Activated CD4-positive, alpha-beta T cell treated with anti-CD3 and anti-CD28 coated beads, Interleukin-2, amount 10 ng/mL, durations not matched to agents 7 days and 5 days (primary cell): ENCODE measurements around the gene JAM3. TPM values are rescaled to one million over a fixed set of nuclear protein-coding genes. Genes with fewer than 3 reads are reported as not detected.

ENCODE experiments used
- CTCF ChIA-PET: fragments of 350-600 bp; sonication (Branson Sonifier 250); formaldehyde crosslinking; loops from one replicate; lab custom pipeline; 2021; ENCODE audit warnings: antibody characterized with exemption; lab: Charles Lee
- POLR2A ChIA-PET: fragments of 350-600 bp; sonication (Branson Sonifier 250); formaldehyde crosslinking; loops from one replicate; lab custom pipeline; 2021; ENCODE audit warnings: antibody characterized with exemption; lab: Charles Lee
- DNase-seq: peaks from one replicate; pipeline ENCODE4 v3.0.0-alpha.2; 2020
- H3K27ac Mint-ChIP-seq: one replicate; pipeline ENCODE4 v1.8.0; 2021; ENCODE audit warnings: mild to moderate bottlenecking, moderate library complexity, mixed read lengths
- H3K27me3 Mint-ChIP-seq: one replicate; pipeline ENCODE4 v1.8.0; 2021; ENCODE audit warnings: mixed read lengths
- H3K36me3 Mint-ChIP-seq: one replicate; pipeline ENCODE4 v1.8.0; 2021; ENCODE audit warnings: low read depth, mixed read lengths
- H3K4me1 Mint-ChIP-seq: one replicate; pipeline ENCODE4 v1.8.0; 2021; ENCODE audit warnings: mixed read lengths
- H3K4me3 Mint-ChIP-seq: one replicate; pipeline ENCODE4 v1.8.0; 2021; ENCODE audit warnings: mild to moderate bottlenecking, moderate library complexity, mixed read lengths
- H3K9me3 Mint-ChIP-seq: one replicate; pipeline ENCODE4 v1.8.0; 2021; ENCODE audit warnings: mixed read lengths
- total RNA-seq, 2 experiments: library from RNA; stranded (reverse); gene quantifications; one replicate each; pipeline ENCODE4 v1.2.3, GENCODE V29; 2021

Gene JAM3
- total RNA-seq, 2 experiments from 2014 or later: 4.8 to 5.0 TPM

DNA sequence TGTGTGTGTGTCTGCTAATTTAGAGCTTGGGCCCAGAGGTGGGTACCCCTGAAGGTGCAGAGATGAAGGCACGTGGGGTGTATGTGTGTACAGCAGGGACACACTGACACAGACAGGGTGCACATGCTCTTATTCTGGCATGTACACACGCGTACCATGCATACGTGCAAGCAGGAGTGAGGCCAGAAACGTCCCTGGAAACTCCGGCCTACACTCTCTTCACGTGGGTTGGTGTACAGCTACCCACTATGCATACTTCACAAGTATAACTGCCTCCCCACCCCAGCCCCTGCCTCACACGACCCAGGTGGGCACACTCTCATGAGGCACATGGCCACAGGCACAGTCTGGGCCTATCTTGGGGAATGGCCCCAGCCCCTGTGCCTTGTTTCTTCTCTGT is 27.5 kb upstream of the JAM3 start:
- Mint-ChIP-seq H3K9me3 (no peaks in the 10 kb centered on the region), H3K27me3 (no peaks in the 10 kb centered on the region), H3K27ac (peak overlapping the region; percentile 12), H3K4me1 (peaks cover 17% of the 10 kb centered on the region), H3K4me3 (no peak overlapping the region), H3K36me3 (no peaks in the 10 kb centered on the region)
- ChIA-PET POLR2A (interaction anchor here (0.6 kb wide), 1 partner anchor 56 kb away, joined by 3 read pairs; no protein-coding TSS in a partner anchor), CTCF (interaction anchor here (0.6 to 4.0 kb wide), 6 partner anchors 9 to 114 kb away, joined by 4 to 27 read pairs (median 6); no protein-coding TSS in a partner anchor)
- DNase-seq: no peak

DNA sequence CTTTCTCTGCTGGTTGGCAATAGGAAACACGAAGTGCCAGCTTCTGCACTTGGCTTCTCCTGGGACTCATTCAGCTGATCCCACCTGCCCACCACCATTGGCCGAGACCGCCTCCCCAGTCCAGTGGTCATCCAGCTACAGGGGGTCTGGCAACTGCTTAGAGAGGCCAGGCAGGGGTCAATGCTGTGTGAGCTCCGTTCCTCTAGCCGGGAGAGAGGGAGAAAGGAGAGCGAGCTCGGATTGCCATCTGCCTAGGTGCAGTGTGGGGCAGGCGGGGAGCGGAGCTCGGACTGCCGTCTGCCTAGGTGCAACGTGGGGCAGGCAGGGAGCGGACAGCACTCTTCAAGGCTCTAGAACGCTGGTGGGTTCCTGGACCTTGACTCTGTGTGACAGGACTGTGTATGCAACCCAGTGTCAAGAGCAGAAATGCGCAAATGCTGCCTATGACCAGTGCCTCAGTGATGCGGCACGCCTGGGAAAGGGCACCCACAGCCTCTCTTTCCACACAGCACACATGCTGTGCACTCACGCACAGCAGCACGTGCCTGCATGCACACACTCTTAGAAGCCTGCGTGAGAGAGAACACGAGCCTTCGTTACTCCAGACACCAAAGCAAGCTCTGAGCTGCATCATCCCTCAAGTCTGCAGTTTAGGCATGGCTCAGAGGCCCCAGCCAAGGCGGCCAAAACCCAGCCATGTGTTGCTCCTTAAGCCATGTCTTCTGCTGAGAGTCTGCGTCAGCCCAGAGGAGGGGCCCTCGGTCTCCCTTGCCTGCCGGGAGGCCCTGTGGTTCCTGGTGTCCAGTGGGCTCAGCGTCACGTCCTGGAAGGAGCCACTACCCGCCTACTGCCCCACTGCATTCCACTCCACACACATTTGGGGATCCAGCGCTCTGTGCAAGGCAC is 26.8 kb upstream of the JAM3 start:
- DNase-seq: no peak
- Mint-ChIP-seq H3K4me1 (peaks cover 13% of the 10 kb centered on the region), H3K9me3 (no peaks in the 10 kb centered on the region), H3K4me3 (no peak overlapping the region), H3K36me3 (no peaks in the 10 kb centered on the region), H3K27ac (peak overlapping the region; percentile 12), H3K27me3 (no peaks in the 10 kb centered on the region)
- ChIA-PET CTCF (interaction anchor here (1.7 to 4.0 kb wide), 4 partner anchors 9 to 30 kb away, joined by 5 to 27 read pairs (median 12); no protein-coding TSS in a partner anchor), POLR2A (interaction anchor here (0.6 kb wide), 1 partner anchor 56 kb away, joined by 3 read pairs; no protein-coding TSS in a partner anchor)

DNA sequence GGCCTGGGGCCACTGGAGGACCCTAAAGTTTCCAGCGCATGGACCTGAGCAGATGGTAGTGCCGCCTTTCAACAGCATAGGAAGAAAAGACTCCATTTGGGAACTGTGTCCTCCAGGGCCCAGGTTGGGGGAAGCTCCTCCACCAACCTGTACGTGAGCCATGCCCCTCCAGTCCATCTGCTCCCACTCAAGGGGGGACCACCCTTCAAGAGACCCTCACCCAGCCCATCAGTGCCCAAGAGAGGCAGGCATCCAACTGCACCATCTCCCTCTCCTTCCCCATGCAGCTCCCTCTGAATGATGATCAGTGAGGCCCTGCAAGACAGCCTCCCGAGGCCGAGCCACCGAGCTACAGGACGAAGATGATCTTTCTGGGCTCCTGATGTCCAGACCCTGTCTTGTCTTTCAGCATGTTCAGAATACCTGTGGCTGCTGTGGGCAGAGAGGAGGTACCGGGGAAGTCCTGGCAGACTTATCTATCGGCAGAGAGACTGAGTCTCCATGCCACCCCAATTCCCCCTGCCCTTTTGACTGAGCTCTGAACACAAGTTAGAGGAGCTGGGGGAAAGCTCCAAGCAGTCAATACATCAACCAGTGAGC is 25.0 kb upstream of the JAM3 start:
- DNase-seq: no peak
- Mint-ChIP-seq H3K27me3 (peaks cover 4% of the 10 kb centered on the region), H3K4me1 (peaks cover 3% of the 10 kb centered on the region), H3K27ac (no peak overlapping the region), H3K36me3 (no peaks in the 10 kb centered on the region), H3K9me3 (no peaks in the 10 kb centered on the region), H3K4me3 (no peak overlapping the region)
- ChIA-PET CTCF (interaction anchor here (0.6 to 3.8 kb wide), 5 partner anchors 10 to 361 kb away, joined by 3 to 13 read pairs (median 3); no protein-coding TSS in a partner anchor), POLR2A (interaction anchor here (1.0 kb wide), 1 partner anchor 8 kb away, joined by 3 read pairs; no protein-coding TSS in a partner anchor)

DNA sequence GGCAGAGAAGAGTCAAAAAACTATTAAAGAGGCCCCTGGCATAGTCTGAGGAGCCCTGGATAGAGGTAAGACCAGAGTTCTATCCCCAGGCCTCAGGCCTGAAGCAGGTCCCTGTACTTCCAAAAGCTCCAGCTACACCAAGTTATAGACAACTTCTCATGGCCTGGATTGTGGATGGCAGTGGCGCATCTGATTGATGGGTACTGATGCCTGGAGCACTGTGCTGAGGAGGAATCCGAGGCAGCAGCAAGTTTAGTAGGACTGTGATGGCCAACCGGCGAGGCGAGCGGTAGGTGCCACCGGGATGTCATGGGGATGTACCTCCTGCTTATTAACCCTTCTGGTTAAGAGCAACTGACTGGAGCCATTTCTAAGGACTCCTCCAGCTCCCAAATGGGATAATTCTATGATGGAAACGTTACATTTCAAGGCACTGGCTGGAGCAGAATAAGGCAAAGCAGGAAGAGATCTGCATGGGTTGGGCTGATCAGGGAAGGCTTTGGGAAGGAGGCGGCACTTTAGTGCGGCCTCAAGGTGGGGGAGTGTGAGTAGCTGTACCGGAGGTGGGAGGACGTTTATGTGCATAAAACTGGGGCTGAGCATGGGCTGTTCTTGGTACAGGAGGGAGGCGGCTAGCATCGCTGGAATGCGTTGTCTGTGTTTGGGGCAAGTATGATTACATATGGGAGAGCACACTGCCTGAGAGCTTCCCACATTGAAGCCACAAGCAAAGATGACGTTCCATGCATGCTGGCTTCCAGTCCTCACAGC is 24.2 kb upstream of the JAM3 start:
- Mint-ChIP-seq H3K4me1 (peaks cover 8% of the 10 kb centered on the region), H3K27ac (no peak overlapping the region), H3K4me3 (no peak overlapping the region), H3K36me3 (no peaks in the 10 kb centered on the region), H3K27me3 (peaks cover 11% of the 10 kb centered on the region), H3K9me3 (no peaks in the 10 kb centered on the region)
- CTCF ChIA-PET: interaction anchor here (0.8 to 3.8 kb wide), 7 partner anchors 9 to 117 kb away, joined by 3 to 13 read pairs (median 4); no protein-coding TSS in a partner anchor
- POLR2A ChIA-PET: interaction anchor here (1.0 kb wide), 1 partner anchor 8 kb away, joined by 3 read pairs; no protein-coding TSS in a partner anchor
- no peak for DNase-seq

DNA sequence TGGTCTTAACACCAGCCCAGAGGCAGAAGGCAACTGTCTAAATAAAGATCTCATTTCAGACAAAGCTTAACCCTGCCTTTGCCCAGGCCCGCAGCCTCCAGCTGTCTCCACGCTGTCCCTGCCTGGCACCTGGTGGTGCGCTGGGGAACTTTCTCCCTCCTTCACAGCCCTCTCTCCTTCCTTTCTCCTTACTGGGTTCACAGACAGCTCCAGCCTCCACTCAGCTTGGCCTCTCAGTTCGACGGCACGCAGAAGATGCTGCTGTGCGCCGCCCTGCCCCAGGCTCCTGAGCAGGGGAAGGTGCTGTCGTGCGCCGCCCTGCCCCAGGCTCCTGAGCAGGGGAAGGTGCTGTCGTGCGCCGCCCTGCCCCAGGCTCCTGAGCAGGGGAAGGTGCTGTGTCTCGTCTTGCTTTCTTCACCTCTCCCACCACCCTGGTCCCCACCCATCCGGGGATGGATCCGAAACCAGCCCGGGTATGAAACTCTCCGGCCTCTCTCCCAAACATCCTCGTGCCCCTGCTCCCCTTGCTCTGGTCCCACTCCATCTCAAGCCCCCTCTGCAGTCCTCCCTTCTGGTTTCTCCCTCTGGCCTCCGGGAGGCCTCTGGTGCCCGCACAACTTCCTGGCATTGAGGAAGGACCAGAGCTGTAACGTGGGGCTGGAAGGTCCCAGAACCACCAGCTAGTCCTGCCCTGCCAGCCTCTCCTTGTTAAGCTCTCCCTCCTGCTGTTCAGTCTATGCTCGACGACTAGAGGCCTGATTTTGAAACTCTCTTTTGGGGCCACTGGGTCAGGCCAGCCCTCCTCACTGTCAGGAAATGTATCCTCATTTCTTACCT is 22.9 kb upstream of the JAM3 start:
- POLR2A ChIA-PET: no interaction called here
- DNase-seq: peak; percentile 49
- peaks cover 14% of the 10 kb centered on the region for H3K4me1 Mint-ChIP-seq
- H3K27ac Mint-ChIP-seq: no peak overlapping the region
- no peaks in the 10 kb centered on the region for H3K36me3 Mint-ChIP-seq
- no peak overlapping the region for H3K4me3 Mint-ChIP-seq
- CTCF ChIA-PET: interaction anchor here (1.1 to 3.8 kb wide), 8 partner anchors 8 to 118 kb away, joined by 3 to 13 read pairs (median 6); no protein-coding TSS in a partner anchor
- peaks cover 17% of the 10 kb centered on the region for H3K27me3 Mint-ChIP-seq
- no peaks in the 10 kb centered on the region for H3K9me3 Mint-ChIP-seq

DNA sequence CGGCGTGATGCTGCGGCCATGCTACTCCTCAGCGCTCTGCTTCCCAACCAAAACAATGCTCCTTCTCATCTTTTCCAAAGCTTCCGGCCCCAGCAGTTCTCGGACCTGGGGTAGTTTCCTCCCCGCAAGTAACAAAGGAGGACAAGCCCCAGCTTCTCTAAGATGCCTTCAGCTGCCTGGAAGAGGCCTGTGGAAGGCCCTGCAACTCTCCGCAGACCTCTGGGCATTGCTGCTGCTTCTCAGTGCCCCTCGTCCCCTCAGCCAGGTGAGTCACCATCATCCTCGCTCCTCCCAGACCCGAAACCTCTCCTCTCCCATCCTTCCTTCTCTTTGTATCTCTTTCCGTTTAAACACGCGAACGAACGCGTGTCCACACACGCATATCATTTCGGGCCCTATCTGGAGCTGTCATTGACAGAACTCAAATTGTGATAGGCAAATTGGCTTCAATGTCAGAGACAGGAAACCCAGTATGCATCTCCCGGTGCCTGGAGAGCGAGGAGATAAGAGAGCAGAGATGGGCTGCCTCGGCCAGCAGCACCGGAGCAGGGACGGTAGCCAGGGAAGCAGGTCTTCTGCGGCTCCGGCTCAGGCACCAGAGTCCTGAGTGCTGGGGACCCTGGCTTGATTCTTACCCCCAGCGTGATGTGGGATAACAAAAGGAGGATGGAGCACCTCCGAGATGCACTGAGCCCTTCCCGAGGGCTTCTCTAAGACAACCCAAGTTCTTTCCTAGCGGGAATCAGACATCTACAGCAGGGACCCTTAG is 22.0 kb upstream of the JAM3 start:
- H3K36me3 Mint-ChIP-seq: no peaks in the 10 kb centered on the region
- ChIA-PET CTCF (interaction anchor here (1.4 to 3.8 kb wide), 5 partner anchors 9 to 119 kb away, joined by 4 to 13 read pairs (median 8); no protein-coding TSS in a partner anchor), POLR2A (no interaction called here)
- H3K27ac Mint-ChIP-seq: peak overlapping the region; percentile 15
- peaks cover 17% of the 10 kb centered on the region for H3K27me3 Mint-ChIP-seq
- H3K9me3 Mint-ChIP-seq: no peaks in the 10 kb centered on the region
- DNase-seq: no peak
- H3K4me3 Mint-ChIP-seq: no peak overlapping the region
- H3K4me1 Mint-ChIP-seq: peaks cover 14% of the 10 kb centered on the region

DNA sequence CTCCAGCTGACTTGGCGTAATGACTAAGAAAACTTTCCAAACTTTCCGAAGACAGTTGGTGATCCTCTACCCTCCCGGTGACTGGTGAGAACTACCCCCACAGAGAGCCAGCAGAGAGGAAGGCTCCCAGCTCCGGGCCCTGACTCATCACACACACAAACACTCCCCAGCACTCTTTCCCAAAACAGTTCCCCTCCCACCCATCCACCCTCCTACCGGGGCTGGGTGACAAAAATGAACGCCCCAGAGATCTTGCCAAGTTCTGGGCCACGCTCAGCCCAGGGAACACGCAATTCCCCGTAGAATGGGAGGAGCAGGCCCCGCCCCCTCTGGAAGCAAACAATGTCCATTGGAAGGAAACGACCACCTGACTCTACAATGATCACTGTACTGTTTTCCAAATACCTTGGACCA is 21.3 kb upstream of the JAM3 start:
- Mint-ChIP-seq H3K4me1 (peaks cover 14% of the 10 kb centered on the region), H3K9me3 (no peaks in the 10 kb centered on the region), H3K27me3 (peaks cover 17% of the 10 kb centered on the region), H3K36me3 (no peaks in the 10 kb centered on the region), H3K4me3 (no peak overlapping the region), H3K27ac (no peak overlapping the region)
- CTCF ChIA-PET: interaction anchor here (1.4 to 2.7 kb wide), 2 partner anchors 10 to 15 kb away, joined by 4 to 9 read pairs; no protein-coding TSS in a partner anchor
- no peak for DNase-seq
- POLR2A ChIA-PET: no interaction called here

DNA sequence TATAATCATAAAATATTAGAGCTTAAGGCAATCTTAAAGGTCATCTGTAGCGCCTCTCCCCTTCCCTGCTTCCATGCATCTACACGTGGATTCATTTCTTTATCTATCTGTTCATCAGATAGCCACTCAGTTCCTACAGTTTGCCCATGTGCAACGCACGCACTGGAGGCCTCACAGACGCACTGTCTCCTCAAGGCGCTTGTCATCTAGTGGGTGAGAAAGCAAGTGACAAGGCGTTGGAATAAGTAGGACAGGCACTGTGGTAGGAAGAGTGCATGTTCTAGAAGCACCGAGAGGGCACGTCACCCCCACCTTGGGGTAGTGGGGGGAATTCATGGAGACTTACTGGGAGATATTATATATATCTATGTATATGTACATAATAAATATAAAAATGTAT is 20.8 kb upstream of the JAM3 start:
- H3K9me3 Mint-ChIP-seq: no peaks in the 10 kb centered on the region
- peaks cover 14% of the 10 kb centered on the region for H3K4me1 Mint-ChIP-seq
- H3K27me3 Mint-ChIP-seq: peaks cover 17% of the 10 kb centered on the region
- no peak overlapping the region for H3K27ac Mint-ChIP-seq
- DNase-seq: no peak
- H3K36me3 Mint-ChIP-seq: no peaks in the 10 kb centered on the region
- CTCF ChIA-PET: interaction anchor here (1.4 to 2.7 kb wide), 2 partner anchors 10 to 15 kb away, joined by 4 to 9 read pairs; no protein-coding TSS in a partner anchor
- no peak overlapping the region for H3K4me3 Mint-ChIP-seq
- POLR2A ChIA-PET: no interaction called here

DNA sequence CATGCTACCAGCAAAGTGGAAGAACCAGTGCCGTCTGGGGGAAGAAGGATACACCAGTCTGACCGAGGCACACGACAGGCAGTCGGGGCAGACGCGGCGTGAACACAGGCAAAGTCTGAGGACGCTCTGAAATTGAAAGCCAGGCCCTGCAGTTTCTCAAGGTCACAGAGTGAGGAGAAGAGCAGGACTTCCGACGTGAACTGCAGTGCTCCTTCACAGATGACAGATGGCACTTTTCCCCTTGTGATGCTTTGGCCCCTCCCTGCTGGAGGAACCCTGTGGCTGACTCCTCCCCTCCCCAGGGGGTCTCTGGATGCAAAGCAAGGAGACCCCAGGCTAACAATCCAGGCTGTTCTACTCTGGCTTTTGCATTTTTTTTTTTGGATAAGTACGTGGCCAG is 19.6 kb upstream of the JAM3 start:
- no peaks in the 10 kb centered on the region for H3K9me3 Mint-ChIP-seq
- POLR2A ChIA-PET: no interaction called here
- DNase-seq: no peak

DNA sequence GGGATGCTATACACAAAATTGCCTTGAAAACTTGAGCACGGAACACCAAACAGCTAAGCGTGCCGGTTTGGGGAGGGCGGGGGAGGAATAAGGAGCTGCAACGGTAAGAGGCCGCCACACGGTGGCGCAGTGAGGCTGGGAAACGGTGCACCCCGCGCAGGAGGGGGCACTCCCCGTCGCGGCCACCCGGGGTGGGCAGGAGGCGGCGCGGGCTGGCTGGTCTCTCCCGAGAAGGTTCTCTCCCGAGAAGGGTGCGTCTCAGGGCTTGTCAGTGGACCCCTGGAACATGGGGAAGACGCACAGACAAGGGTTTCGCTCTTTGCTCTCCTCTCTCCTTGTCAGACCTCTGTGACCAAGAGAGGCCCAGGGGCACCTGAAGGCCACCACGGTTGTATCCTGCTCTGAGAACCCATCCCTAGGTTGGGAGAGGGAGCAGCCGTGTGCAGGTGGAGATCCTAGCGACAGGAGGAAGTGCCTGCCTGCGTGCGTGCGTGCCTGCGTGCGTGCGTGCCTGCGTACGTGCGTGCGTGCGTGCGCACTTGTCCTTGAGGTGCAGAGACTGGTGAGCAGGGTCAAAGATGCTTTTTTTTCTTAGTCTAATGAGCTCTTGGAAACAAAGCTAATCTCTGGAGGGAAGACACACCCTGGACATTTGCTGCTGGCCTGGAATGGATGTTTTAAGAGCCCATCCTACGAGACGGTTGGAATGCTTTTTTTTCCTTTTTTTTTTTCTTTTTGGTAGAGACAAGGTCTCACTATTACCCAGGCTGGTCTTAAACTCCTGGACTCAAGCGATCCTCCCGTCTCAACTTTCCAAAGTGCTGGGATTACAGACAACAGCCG is 18.1 kb upstream of the JAM3 start:
- DNase-seq: peak; percentile 77
- peaks cover 22% of the 10 kb centered on the region for H3K27me3 Mint-ChIP-seq
- no peak overlapping the region for H3K27ac Mint-ChIP-seq
- no peak overlapping the region for H3K4me3 Mint-ChIP-seq
- CTCF ChIA-PET: interaction anchor here (0.5 to 2.3 kb wide), 15 partner anchors 10 to 220 kb away, joined by 3 to 27 read pairs (median 5); partner anchors contain the start of gene JAM3
- POLR2A ChIA-PET: interaction anchor here (0.6 kb wide), 2 partner anchors 10 to 48 kb away, joined by 4 to 5 read pairs; no protein-coding TSS in a partner anchor
- no peaks in the 10 kb centered on the region for H3K9me3 Mint-ChIP-seq
- H3K4me1 Mint-ChIP-seq: peaks cover 14% of the 10 kb centered on the region
- no peaks in the 10 kb centered on the region for H3K36me3 Mint-ChIP-seq

More for the DNA sequence above, 19.6 kb upstream of the JAM3 start:
- H3K27ac Mint-ChIP-seq: no peak overlapping the region
- peaks cover 14% of the 10 kb centered on the region for H3K4me1 Mint-ChIP-seq
- no peaks in the 10 kb centered on the region for H3K36me3 Mint-ChIP-seq
- H3K4me3 Mint-ChIP-seq: no peak overlapping the region
- CTCF ChIA-PET: interaction anchor here (2.3 kb wide), 1 partner anchor 12 kb away, joined by 15 read pairs; no protein-coding TSS in a partner anchor
- H3K27me3 Mint-ChIP-seq: peaks cover 19% of the 10 kb centered on the region
